Measurements from ENCODE around the gene GBP5.

DNA sequence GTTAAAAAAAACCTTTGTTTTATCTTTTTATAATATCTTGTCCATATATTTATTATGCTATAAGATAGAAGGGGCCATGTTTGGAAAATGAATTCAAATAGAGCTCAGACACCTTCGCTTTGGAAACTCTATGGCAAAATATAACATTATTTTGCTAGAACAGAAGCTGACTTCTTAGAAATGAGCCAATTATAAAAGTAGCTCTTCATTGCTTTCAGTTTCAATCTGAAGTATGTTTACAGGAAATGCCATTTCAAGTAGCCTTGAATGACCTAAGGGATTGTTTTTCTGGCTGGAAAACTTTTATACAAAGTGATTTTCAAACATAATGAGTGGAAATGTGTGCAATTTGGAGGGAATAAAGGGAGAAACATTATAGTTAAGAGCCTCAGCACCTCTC is 37.8 kb upstream of the GBP5 start:
- TF ChIP-seq, protein P1, sequence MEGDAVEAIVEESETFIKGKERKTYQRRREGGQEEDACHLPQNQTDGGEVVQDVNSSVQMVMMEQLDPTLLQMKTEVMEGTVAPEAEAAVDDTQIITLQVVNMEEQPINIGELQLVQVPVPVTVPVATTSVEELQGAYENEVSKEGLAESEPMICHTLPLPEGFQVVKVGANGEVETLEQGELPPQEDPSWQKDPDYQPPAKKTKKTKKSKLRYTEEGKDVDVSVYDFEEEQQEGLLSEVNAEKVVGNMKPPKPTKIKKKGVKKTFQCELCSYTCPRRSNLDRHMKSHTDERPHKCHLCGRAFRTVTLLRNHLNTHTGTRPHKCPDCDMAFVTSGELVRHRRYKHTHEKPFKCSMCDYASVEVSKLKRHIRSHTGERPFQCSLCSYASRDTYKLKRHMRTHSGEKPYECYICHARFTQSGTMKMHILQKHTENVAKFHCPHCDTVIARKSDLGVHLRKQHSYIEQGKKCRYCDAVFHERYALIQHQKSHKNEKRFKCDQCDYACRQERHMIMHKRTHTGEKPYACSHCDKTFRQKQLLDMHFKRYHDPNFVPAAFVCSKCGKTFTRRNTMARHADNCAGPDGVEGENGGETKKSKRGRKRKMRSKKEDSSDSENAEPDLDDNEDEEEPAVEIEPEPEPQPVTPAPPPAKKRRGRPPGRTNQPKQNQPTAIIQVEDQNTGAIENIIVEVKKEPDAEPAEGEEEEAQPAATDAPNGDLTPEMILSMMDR (conservative IDR thresholded peaks at IDR 0.05; ENCODE audit: low read length), result no peak
- TF ChIP-seq EZH2phosphoT487 (IDR thresholded peaks at IDR 0.05; ENCODE audit: borderline replicate concordance, low read depth, low read length), result no peak

Measured in OCI-LY7 (cell line).